Colonic mucosa (tissue), 4 donors: ENCODE results near the gene PC. TPM values are rescaled to one million over a fixed set of nuclear protein-coding genes. Genes with fewer than 3 reads are reported as not detected.
"Not testable (repeated sequence)": the region's sequence is repeated elsewhere in the genome, so short reads cannot be mapped to it uniquely, and the experiment has no call there.

ENCODE experiments used
- DNase-seq: peaks from one replicate; pipeline ENCODE4 v3.0.0-alpha.2; 2020
- H3K27ac ChIP-seq: fragments of 200-600 bp; one replicate; pipeline ENCODE4 v1.8.0; 2021
- H3K27me3 ChIP-seq: fragments of 200-600 bp; one replicate; pipeline ENCODE4 v1.8.0; 2021
- H3K36me3 ChIP-seq: fragments of 200-600 bp; one replicate; pipeline ENCODE4 v1.8.0; 2021
- H3K4me1 ChIP-seq: fragments of 200-600 bp; one replicate; pipeline ENCODE4 v1.8.0; 2021; ENCODE audit warnings: mild to moderate bottlenecking
- H3K4me3 ChIP-seq: fragments of 200-600 bp; one replicate; pipeline ENCODE4 v1.8.0; 2021
- H3K9ac ChIP-seq, 2 donors: one replicate each; pipeline ENCODE4 v1.7.0; 2013; ENCODE audit warnings: control low read depth in 2 of 2, low read depth in 2 of 2, low read length in 2 of 2
- H3K9me3 ChIP-seq: fragments of 200-600 bp; one replicate; pipeline ENCODE4 v1.8.0; 2021
- intact Hi-C: fragments of 100-400 bp; cut with DNase I; formaldehyde crosslinking; loops from one replicate; pipeline ENCODE4 v1.14.1; 2022
- total RNA-seq, 2 donors: library from RNA; stranded (reverse); fragmentation: NEBNext Ultra II Directional in 1 of 2; extraction: Animal tissue kit (Norgen Biotek cat#: 25700) in 1 of 2; gene quantifications; one replicate each; pipeline ENCODE4 v1.2.1, GENCODE V29; 2021
- TF ChIP-seq, protein P1 (sequence below): fragments of 200-600 bp; IDR thresholded peaks from one replicate; pipeline ENCODE4 v1.8.0; 2022; ENCODE audit warnings: antibody characterized with exemption, mild to moderate bottlenecking
- donor health status: healthy.
- donor health status: DM: no; HTN: no; CAD: no.
- donor health status: DM: no; HTN: no; CAD: no.

PC gene
- total RNA-seq, 2 donors from 2014 or later, result 47.7 to 60.1 TPM

DNA sequence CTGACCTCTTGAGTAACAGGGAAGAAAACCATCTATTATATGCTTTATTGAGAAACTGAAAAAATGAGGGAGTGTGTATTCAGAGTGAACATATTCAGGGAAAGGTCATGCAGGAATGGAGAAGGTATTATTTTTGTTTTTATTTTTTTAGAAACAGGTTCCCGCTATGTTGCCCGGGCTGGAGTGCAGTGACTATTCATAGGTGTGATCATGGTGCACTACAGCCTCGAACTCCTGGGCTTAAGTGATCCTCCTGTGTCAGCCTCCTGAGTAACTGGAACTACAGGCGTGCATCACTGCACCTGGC, 123.7 kb downstream of the PC start:
- no peak overlapping the region for H3K9ac ChIP-seq
- TF ChIP-seq, protein P1, sequence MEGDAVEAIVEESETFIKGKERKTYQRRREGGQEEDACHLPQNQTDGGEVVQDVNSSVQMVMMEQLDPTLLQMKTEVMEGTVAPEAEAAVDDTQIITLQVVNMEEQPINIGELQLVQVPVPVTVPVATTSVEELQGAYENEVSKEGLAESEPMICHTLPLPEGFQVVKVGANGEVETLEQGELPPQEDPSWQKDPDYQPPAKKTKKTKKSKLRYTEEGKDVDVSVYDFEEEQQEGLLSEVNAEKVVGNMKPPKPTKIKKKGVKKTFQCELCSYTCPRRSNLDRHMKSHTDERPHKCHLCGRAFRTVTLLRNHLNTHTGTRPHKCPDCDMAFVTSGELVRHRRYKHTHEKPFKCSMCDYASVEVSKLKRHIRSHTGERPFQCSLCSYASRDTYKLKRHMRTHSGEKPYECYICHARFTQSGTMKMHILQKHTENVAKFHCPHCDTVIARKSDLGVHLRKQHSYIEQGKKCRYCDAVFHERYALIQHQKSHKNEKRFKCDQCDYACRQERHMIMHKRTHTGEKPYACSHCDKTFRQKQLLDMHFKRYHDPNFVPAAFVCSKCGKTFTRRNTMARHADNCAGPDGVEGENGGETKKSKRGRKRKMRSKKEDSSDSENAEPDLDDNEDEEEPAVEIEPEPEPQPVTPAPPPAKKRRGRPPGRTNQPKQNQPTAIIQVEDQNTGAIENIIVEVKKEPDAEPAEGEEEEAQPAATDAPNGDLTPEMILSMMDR, result no peak
- H3K4me3 ChIP-seq, result no peak overlapping the region
- no peaks in the 10 kb centered on the region for H3K4me1 ChIP-seq
- H3K9me3 ChIP-seq, result no peaks in the 10 kb centered on the region
- intact Hi-C loops, result loop anchor here (1.0 to 10.0 kb wide), 2 partner anchors 140 to 240 kb away; partner anchors contain the start of genes CCDC87 and CCS
- no peak for DNase-seq
- no peaks in the 10 kb centered on the region for H3K27me3 ChIP-seq
- H3K27ac ChIP-seq, result no peak overlapping the region
- H3K36me3 ChIP-seq, result no peaks in the 10 kb centered on the region

DNA sequence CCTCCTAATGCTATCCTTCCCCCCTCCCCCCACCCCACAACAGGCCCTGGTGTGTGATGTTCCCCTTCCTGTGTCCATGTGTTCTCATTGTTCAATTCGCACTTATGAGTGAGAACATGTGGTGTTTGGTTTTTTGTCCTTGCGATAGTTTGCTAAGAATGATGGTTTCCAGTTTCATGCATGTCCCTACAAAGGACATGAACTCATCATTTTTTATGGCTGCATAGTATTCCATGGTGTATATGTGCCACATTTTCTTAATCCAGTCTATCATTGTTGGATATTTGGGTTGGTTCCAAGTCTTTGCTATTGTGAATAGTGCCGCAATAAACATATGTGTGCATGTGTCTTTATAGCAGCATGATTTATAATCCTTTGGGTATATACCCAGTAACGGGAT, 133.6 kb downstream of the PC start:
- H3K36me3 ChIP-seq, H3K4me1 ChIP-seq, H3K27ac ChIP-seq, intact Hi-C loops, H3K9me3 ChIP-seq, H3K27me3 ChIP-seq, DNase-seq, H3K9ac ChIP-seq, H3K4me3 ChIP-seq: not testable (repeated sequence)

DNA sequence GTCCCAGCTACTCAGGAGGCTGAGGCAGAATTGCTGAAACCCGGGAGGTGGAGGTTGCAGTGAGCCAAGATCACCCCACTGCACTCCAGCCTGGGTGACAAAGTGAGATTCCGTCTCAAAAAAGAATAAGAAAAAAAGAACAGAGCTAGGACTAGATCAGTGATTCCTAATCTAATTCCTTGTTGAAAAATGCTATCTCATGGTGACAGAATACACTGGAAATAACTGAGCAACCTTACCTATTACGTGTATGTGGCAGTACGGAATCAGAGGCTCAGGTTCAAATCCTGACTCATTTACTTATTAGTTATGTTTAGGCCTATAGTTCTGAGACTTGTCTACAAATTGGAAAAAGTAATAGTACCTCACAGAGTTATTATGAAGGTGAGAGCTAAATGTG, 134.5 kb downstream of the PC start:
- TF ChIP-seq, protein P1, result no peak
- Histone ChIP-seq H3K4me1 (no peaks in the 10 kb centered on the region), H3K27me3 (no peaks in the 10 kb centered on the region), H3K36me3 (no peaks in the 10 kb centered on the region), H3K9me3 (no peaks in the 10 kb centered on the region), H3K27ac (no peak overlapping the region), H3K4me3 (no peak overlapping the region), H3K9ac (no peak overlapping the region)
- intact Hi-C loops, result no loop called here
- DNase-seq, result no peak

DNA sequence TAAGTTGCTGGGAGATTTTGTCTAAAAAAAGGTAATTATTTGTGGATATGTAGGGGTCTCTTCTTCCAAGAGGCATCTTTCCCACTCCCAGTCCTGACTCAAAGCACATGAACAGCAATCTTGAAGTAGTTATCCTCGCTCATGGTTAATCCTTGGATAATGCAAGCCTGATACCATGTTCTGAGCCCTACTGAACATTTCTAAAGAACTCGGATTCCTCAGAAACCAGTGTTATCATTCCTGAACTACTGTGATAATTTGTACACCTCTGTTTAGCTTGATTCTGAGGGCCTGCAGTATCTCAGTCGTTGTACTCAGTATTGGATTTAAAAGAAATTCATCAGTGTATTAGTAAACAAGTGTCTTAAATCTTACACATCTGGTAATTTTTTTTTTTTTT, 137.3 kb downstream of the PC start:
- intact Hi-C loops, result no loop called here
- DNase-seq, result no peak
- Histone ChIP-seq H3K9ac (no peak overlapping the region), H3K4me1 (no peaks in the 10 kb centered on the region), H3K27ac (no peak overlapping the region), H3K36me3 (no peaks in the 10 kb centered on the region), H3K4me3 (no peak overlapping the region), H3K27me3 (no peaks in the 10 kb centered on the region), H3K9me3 (no peaks in the 10 kb centered on the region)
- TF ChIP-seq, protein P1, result no peak

DNA sequence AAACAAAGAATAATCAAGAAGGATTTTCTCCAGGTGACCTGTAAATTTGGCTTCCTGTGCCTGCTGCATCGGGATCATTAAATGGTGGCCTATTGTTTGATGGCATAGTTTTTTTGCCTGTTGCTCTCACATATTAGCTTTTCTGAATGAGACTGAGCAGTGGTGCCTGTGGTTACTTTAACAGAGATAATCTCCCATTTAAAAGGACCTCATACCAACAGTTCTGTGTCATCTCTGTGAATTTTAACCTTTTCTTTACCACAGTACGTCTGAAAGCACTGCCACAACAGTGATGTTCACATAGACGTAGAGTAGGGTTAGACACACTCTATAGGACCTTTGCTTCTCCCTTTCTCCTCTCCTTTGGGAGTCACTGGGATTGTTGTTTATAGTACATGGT, 137.8 kb downstream of the PC start:
- Histone ChIP-seq H3K4me1 (no peaks in the 10 kb centered on the region), H3K9me3 (no peaks in the 10 kb centered on the region), H3K27ac (no peak overlapping the region), H3K36me3 (no peaks in the 10 kb centered on the region), H3K4me3 (no peak overlapping the region), H3K9ac (no peak overlapping the region), H3K27me3 (no peaks in the 10 kb centered on the region)
- intact Hi-C loops, result no loop called here
- DNase-seq, result no peak
- TF ChIP-seq, protein P1, result no peak

DNA sequence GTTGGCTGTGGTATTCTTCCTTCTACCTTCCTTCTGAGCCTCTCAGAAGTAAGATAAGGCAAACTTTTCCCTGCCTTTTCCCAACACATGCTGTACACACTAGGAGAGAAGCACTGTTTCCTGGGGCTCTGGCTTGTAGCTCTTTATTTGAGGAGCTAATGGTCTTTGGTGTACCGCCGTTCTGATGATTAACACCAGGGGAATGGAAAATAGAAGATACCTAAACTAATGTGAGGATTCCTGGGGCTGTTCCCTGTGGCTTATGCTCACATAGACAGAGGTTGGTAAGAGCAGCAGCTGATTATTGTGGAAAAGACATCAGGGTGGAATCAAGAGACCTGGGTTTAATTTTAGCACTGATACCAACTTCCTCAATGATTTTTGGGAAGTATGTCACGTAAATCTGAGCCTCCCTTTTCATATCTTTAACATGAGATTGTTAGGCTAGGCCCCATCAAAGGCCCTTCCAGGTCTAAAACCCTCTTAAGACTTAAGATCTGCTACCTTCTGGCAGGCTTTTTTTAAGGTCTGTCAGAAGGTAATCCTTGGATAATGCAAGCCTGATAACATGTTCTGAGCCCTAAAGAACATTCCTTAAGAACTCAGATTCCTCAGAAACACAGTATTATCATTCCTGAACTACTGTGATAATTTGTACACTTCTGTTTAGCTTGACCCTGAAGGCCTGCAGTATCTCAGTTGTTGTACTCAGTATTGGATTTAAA, 139.8 kb downstream of the PC start:
- Histone ChIP-seq H3K27ac (no peak overlapping the region), H3K27me3 (no peaks in the 10 kb centered on the region), H3K36me3 (no peaks in the 10 kb centered on the region), H3K4me3 (no peak overlapping the region), H3K9ac (no peak overlapping the region), H3K4me1 (no peaks in the 10 kb centered on the region), H3K9me3 (no peaks in the 10 kb centered on the region)
- TF ChIP-seq, protein P1, result no peak
- intact Hi-C loops, result no loop called here
- DNase-seq, result no peak
